ENCODE measurements around the gene SHC3.

The SHC3 gene

GRCh38 chr9:89012294-89013042 is 166.2 kb downstream of the SHC3 start:
- no peak for DNase-seq (ENCODE audit: extremely low read depth, low read depth)
- H3K4me3 ChIP-seq (replicated peaks; ENCODE audit: low read depth, low read length), result no peak overlapping the region
- no peak for TF ChIP-seq CTCF (IDR thresholded peaks at IDR 0.05; ENCODE audit: low read depth, low read length, missing control alignments)

GRCh38 chr9:89011683-89012082 is 166.9 kb downstream of the SHC3 start:
- no peak for TF ChIP-seq CTCF (IDR thresholded peaks at IDR 0.05; ENCODE audit: low read depth, low read length, missing control alignments)
- DNase-seq (ENCODE audit: extremely low read depth, low read depth), result no peak
- no peak overlapping the region for H3K4me3 ChIP-seq (replicated peaks; ENCODE audit: low read depth, low read length)

GRCh38 chr9:89010526-89011111 is 168.0 kb downstream of the SHC3 start:
- H3K4me3 ChIP-seq (replicated peaks; ENCODE audit: low read depth, low read length), result no peak overlapping the region
- no peak for DNase-seq (ENCODE audit: extremely low read depth, low read depth)
- no peak for TF ChIP-seq CTCF (IDR thresholded peaks at IDR 0.05; ENCODE audit: low read depth, low read length, missing control alignments)

GRCh38 chr9:89010056-89010455 is 168.6 kb downstream of the SHC3 start:
- DNase-seq (ENCODE audit: extremely low read depth, low read depth), result no peak
- no peak for TF ChIP-seq CTCF (IDR thresholded peaks at IDR 0.05; ENCODE audit: low read depth, low read length, missing control alignments)
- H3K4me3 ChIP-seq (replicated peaks; ENCODE audit: low read depth, low read length), result no peak overlapping the region

- no peak for DNase-seq (ENCODE audit: extremely low read depth, low read depth)
- H3K4me3 ChIP-seq (replicated peaks; ENCODE audit: low read depth, low read length), result no peak overlapping the region
- no peak for TF ChIP-seq CTCF (IDR thresholded peaks at IDR 0.05; ENCODE audit: low read depth, low read length, missing control alignments)
These were observed 169.1 kb downstream of the SHC3 start for GRCh38 chr9:89009546-89009840.

- H3K4me3 ChIP-seq (replicated peaks; ENCODE audit: low read depth, low read length), result no peak overlapping the region
- no peak for DNase-seq (ENCODE audit: extremely low read depth, low read depth)
- peak; percentile 43 for TF ChIP-seq CTCF (IDR thresholded peaks at IDR 0.05; ENCODE audit: low read depth, low read length, missing control alignments)
These were observed 169.7 kb downstream of the SHC3 start for GRCh38 chr9:89008744-89009545.
